HG03196 (cell line): ENCODE results near the gene EIF2B5.

ENCODE experiments used
- ATAC-seq: cut with Tn5 transposase; IDR thresholded peaks from one replicate; pipeline ENCODE4 v1.9.1; 2021; ENCODE audit not compliant: unreplicated experiment

Gene EIF2B5

DNA sequence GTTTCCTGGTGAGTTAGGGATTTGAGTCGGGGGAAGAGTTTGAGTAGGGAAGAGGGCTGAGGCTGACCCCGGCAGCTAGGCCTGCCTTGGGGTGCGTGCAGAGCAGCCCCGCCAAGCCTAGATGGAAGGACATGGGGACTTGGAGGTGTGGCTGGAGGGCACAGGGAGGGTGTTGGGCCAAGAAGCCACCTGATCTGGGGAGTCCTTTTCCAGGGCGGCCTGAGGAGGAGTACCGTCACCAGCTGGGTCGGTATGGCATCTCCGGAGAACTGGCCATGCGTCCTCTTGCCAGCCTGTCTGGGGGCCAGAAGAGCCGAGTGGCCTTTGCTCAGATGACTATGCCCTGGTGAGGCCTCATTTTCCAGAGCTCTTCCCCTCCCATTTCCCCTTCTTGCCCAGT, 57.7 kb downstream of the EIF2B5 start:
- ATAC-seq: no peak

GRCh38 chr3:184193991-184194539, 58.9 kb downstream of the EIF2B5 start:
- ATAC-seq: no peak
